ENCODE results near the gene ASIC4.

The ASIC4 gene

DNA sequence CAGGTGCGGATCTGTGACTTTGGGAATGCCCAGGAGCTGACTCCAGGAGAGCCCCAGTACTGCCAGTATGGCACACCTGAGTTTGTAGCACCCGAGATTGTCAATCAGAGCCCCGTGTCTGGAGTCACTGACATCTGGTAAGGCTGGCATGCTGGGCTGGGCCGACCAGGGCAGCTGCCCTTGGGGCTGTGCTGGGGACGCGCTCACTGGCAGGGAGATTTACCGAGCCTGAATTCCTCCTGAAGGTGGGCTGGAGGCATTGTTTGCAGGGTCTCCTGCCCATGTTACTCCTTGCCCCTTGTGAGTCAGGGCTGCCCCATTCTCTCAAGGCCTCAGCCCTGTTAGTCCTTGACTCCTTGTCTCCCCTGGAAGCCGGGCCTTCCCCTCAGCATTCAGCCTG lies 34.3 kb upstream of the ASIC4 start:
- DNase-seq (ENCODE audit: low spot score), result no peak
- TF ChIP-seq, protein P1, sequence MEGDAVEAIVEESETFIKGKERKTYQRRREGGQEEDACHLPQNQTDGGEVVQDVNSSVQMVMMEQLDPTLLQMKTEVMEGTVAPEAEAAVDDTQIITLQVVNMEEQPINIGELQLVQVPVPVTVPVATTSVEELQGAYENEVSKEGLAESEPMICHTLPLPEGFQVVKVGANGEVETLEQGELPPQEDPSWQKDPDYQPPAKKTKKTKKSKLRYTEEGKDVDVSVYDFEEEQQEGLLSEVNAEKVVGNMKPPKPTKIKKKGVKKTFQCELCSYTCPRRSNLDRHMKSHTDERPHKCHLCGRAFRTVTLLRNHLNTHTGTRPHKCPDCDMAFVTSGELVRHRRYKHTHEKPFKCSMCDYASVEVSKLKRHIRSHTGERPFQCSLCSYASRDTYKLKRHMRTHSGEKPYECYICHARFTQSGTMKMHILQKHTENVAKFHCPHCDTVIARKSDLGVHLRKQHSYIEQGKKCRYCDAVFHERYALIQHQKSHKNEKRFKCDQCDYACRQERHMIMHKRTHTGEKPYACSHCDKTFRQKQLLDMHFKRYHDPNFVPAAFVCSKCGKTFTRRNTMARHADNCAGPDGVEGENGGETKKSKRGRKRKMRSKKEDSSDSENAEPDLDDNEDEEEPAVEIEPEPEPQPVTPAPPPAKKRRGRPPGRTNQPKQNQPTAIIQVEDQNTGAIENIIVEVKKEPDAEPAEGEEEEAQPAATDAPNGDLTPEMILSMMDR (IDR thresholded peaks at IDR 0.05; ENCODE audit: borderline replicate concordance, control extremely low read depth, extremely low read depth, insufficient read depth, missing control alignments), result no peak
- in situ Hi-C loops (cut with MboI; ENCODE audit: low sequenced_read_pairs, unreplicated experiment), result no loop called here

DNA sequence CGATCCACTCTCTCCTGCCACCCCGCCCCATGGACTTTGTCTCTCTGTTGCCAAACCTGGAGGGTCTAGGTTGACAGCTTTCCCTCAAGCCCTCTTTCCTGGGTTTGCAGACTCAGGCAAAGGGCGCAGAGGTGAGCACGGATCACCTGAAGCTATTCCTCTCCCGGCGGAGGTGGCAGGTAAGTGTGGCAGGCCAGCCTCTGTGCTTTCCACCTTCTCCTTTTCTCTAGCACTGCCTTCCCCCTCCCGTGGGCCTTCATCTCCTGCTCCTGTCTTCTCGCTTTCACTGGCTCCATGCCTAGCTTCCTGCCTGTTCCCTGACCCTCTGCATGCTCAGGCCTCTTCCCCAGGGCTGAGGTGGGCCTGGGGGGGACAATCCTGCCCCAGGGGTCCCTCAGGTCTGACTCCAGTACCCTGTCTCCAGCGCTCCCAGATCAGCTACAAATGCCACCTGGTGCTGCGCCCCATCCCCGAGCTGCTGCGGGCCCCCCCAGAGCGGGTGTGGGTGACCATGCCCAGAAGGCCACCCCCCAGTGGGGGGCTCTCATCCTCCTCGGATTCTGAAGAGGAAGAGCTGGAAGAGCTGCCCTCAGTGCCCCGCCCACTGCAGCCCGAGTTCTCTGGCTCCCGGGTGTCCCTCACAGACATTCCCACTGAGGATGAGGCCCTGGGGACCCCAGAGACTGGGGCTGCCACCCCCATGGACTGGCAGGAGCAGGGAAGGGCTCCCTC lies 31.4 kb upstream of the ASIC4 start:
- TF ChIP-seq, protein P1 (IDR thresholded peaks at IDR 0.05; ENCODE audit: borderline replicate concordance, control extremely low read depth, extremely low read depth, insufficient read depth, missing control alignments), result no peak
- no peak for DNase-seq (ENCODE audit: low spot score)
- in situ Hi-C loops (cut with MboI; ENCODE audit: low sequenced_read_pairs, unreplicated experiment), result no loop called here

DNA sequence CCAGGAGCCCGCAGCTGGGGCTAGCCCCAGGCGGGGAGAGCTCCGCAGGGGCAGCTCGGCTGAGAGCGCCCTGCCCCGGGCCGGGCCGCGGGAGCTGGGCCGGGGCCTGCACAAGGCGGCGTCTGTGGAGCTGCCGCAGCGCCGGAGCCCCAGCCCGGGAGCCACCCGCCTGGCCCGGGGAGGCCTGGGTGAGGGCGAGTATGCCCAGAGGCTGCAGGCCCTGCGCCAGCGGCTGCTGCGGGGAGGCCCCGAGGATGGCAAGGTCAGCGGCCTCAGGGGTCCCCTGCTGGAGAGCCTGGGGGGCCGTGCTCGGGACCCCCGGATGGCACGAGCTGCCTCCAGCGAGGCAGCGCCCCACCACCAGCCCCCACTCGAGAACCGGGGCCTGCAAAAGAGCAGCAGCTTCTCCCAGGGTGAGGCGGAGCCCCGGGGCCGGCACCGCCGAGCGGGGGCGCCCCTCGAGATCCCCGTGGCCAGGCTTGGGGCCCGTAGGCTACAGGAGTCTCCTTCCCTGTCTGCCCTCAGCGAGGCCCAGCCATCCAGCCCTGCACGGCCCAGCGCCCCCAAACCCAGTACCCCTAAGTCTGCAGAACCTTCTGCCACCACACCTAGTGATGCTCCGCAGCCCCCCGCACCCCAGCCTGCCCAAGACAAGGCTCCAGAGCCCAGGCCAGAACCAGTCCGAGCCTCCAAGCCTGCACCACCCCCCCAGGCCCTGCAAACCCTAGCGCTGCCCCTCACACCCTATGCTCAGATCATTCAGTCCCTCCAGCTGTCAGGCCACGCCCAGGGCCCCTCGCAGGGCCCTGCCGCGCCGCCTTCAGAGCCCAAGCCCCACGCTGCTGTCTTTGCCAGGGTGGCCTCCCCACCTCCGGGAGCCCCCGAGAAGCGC lies 30.6 kb upstream of the ASIC4 start:
- in situ Hi-C loops (cut with MboI; ENCODE audit: low sequenced_read_pairs, unreplicated experiment), result no loop called here
- TF ChIP-seq, protein P1 (IDR thresholded peaks at IDR 0.05; ENCODE audit: borderline replicate concordance, control extremely low read depth, extremely low read depth, insufficient read depth, missing control alignments), result no peak
- no peak for DNase-seq (ENCODE audit: low spot score)

DNA sequence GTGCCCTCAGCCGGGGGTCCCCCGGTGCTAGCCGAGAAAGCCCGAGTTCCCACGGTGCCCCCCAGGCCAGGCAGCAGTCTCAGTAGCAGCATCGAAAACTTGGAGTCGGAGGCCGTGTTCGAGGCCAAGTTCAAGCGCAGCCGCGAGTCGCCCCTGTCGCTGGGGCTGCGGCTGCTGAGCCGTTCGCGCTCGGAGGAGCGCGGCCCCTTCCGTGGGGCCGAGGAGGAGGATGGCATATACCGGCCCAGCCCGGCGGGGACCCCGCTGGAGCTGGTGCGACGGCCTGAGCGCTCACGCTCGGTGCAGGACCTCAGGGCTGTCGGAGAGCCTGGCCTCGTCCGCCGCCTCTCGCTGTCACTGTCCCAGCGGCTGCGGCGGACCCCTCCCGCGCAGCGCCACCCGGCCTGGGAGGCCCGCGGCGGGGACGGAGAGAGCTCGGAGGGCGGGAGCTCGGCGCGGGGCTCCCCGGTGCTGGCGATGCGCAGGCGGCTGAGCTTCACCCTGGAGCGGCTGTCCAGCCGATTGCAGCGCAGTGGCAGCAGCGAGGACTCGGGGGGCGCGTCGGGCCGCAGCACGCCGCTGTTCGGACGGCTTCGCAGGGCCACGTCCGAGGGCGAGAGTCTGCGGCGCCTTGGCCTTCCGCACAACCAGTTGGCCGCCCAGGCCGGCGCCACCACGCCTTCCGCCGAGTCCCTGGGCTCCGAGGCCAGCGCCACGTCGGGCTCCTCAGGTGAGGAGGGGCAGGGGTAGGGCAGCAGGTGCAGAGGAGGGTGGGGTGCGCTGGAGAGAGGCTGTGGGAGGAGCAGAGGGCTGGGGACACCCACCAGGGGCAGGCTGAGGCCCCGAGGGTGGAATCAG lies 29.7 kb upstream of the ASIC4 start:
- in situ Hi-C loops (cut with MboI; ENCODE audit: low sequenced_read_pairs, unreplicated experiment), result no loop called here
- TF ChIP-seq, protein P1 (IDR thresholded peaks at IDR 0.05; ENCODE audit: borderline replicate concordance, control extremely low read depth, extremely low read depth, insufficient read depth, missing control alignments), result no peak
- DNase-seq (ENCODE audit: low spot score), result no peak

DNA sequence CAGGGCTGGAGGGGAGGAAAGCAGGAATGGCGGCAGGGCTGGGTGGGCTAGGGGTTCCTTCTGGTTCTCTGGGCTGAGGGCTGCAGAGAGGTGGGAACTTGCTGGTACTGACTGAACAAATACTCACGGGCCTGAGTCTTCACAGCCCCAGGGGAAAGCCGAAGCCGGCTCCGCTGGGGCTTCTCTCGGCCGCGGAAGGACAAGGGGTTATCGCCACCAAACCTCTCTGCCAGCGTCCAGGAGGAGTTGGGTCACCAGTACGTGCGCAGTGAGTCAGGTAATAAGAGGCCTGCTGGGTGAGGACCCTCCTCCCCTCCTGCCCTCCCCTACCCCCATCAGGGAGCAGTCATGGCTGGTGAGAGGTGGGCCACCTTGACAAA lies 29.1 kb upstream of the ASIC4 start:
- no peak for DNase-seq (ENCODE audit: low spot score)
- in situ Hi-C loops (cut with MboI; ENCODE audit: low sequenced_read_pairs, unreplicated experiment), result no loop called here
- TF ChIP-seq, protein P1 (IDR thresholded peaks at IDR 0.05; ENCODE audit: borderline replicate concordance, control extremely low read depth, extremely low read depth, insufficient read depth, missing control alignments), result no peak

DNA sequence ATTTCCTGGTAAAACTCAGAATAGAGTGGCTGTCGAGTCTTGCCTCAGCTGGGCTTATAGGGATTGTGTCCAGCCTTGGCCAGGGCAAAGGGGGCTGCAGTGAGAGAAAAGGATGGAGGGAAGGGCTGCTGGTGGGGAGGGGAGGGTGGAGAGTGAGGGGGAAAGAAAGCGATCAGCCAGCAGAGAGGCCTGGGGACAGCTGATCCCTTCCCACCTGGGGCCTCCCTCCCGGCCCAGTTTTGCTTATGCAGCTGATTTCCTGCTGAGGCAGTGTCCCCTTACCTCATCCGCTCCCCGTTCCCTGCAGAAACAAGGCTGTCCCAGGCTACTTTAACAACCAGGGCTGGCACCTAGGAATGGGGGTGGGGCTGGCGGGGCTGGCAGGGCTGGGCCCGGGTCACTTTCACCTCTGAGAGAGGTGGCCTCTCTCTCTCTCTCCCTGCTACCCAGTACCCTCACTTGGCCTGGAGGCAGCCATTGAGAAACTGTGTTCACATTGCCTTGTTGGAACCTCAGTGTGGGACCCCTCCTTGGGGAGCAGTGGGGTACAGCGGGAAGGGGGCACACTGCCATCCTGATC lies 27.8 kb upstream of the ASIC4 start:
- in situ Hi-C loops (cut with MboI; ENCODE audit: low sequenced_read_pairs, unreplicated experiment), result no loop called here
- TF ChIP-seq, protein P1 (IDR thresholded peaks at IDR 0.05; ENCODE audit: borderline replicate concordance, control extremely low read depth, extremely low read depth, insufficient read depth, missing control alignments), result no peak
- DNase-seq (ENCODE audit: low spot score), result no peak
